GM18519 (cell line): ENCODE measurements around the gene RPL13A.
"Not testable (repeated sequence)": the region's sequence is repeated elsewhere in the genome, so short reads cannot be mapped to it uniquely, and the experiment has no call there.

Experiments
- ATAC-seq: cut with Tn5 transposase; IDR thresholded peaks from one replicate; pipeline ENCODE4 v1.9.1; 2021; ENCODE audit warnings: mild to moderate bottlenecking, moderate library complexity; ENCODE audit not compliant: unreplicated experiment, low FRiP score

RPL13A gene

DNA sequence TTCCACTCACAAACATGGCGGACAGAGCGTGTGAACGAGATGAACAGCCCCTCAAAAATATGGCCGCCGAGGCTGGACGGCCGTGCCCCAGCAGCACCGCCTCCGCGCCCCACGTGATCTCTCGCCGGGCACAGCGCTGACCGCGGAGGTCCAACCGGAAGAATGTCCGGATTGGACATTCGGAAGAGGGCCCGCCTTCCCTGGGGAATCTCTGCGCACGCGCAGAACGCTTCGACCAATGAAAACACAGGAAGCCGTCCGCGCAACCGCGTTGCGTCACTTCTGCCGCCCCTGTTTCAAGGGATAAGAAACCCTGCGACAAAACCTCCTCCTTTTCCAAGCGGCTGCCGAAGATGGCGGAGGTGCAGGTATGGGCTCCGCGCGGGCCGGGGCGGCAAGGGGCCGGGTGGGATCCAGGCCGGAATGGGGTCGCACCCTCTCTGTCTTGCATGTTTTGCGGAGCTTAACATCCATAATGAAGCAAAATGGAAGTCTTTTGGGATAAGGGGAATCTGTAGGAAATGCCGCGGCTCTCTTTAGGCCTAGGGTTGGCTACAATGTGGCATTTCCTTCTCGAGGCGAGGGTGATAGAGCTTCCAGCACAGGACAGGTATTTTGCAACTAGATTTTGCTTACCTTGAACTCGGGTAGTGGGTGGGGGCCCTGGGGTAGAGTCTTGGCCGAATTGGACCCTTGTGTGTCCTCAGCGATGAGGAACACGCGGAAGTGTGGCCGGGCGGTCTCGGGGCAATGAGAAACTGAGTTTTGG is at the start of gene RPL13A:
RPL13A (plus strand) TSS at position 332 of the 769 bp plus-strand sequence; CDS start at position 354, 22 bp downstream.
- ATAC-seq = peak; percentile 66

GRCh38 chr19:49438261-49438660 is 49.1 kb upstream of the RPL13A start:
- ATAC-seq = no peak

DNA sequence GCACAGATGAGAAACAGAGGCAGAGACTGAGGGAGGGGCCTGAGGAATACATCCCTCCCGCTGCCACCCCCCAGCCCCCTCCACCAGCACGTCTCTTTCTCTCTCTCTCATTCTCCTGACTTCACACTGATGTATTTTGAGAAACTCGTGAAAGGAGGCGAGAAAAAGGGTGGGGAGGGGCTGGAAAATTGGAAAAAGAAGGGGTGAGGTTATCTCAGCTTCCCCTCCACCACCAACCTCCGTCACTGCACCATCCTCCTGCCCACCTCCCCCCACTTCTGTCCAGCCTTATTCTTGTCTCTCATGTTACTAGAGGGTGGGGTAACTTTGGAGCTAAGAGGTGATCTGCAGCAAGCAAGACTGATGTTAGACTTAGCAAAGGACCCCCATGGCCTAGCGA is 47.6 kb upstream of the RPL13A start:
- ATAC-seq = no peak

DNA sequence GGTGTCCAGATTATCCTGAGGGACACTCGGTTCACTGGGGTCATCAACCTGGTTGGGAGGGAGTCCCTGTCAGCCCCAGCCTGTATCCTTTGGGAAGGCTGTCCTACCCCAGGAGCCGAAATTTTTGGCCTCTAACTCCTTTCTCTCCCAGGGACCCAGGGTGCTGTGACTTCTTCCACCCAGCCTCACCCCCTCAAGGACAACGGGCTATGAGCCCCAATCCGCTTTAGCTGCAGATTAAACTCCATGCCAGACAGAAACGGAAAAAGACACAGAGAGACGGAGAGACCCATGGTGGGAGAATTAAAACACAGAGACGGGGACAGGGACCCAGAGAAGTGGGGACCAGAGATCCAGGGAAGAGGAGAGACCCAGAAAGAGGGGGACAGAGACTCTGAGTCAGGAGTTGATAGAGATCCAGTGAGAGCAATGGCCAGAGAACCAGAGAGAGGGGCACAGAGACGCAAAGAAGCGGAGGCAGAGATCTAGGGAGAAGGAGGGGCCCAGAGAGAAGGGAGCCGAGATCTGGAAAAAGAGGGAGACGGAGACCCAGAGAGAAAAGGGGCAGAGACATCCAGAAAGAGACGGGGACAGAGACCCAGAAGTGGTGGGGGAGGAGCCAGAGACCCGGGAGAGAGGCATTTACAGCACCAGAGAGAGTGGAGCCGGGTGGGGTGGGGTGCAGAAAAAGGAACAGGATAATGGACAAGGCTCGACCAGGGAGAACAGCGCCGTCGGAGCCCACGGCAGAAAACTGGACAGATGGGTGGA is 46.8 kb upstream of the RPL13A start:
- ATAC-seq = no peak

DNA sequence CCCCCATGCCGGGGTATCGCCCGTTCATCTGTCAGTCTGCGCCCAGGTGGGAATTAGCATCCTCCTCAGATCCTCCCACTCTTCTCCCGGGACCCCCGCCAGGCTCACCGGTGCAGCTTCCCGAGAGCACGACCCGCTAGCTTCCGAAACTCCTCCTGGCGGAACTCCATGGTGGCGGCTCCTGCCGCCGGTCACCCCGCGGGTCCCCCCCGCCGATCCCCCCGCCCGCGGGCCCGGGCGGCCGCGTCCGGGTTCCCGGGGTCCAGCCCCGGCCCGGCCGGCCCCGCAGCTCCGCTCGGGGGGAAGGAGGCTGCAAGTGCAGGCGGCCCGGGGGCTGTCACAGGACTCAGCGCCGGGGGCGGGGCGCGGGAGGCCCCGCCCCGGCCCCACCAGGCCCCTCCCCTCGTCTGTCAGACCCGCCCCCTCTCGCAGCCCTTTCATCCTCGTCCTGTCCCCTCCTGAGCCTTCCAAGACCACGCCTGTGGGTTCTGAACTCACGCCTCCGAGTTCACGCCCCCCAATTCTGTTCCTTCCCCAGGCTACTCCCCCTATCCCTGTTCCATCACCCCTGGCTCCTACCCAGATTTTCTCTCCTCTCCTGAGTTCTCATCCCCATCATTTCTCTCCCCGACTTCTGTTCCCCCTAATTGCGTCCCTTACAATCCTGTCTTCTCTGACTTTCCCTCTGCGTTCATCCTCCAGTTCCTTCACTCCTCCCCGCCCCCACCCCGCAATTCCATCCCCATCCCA is 46.0 kb upstream of the RPL13A start, which contains the start of gene SLC17A7:
SLC17A7 (minus strand) TSS at position 318 of the 750 bp plus-strand sequence; CDS start at position 170, 148 bp downstream.
- ATAC-seq = no peak

DNA sequence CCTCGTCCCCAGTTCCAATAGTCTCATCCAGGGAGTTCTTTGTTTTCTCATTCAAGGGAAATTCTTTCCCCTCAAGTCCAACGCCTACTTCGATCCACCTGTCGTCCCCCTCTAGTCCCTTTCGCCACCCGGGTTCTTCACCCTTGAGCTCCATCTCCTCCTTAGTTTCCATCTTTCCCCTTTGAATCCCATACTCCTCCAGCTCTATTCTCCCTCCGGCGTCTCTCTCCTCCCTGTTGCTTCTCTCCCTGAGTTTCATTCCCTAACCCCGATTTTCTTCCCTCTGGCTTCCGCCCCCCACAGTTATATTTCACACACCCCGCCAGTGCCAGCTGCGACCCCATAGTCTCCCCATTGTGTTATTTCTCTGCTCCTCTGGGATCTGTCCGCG is 45.5 kb upstream of the RPL13A start:
- no peak for ATAC-seq

- ATAC-seq = no peak
Observed at GRCh38 chr19:49442354-49442753, 45.1 kb upstream of the RPL13A start.

DNA sequence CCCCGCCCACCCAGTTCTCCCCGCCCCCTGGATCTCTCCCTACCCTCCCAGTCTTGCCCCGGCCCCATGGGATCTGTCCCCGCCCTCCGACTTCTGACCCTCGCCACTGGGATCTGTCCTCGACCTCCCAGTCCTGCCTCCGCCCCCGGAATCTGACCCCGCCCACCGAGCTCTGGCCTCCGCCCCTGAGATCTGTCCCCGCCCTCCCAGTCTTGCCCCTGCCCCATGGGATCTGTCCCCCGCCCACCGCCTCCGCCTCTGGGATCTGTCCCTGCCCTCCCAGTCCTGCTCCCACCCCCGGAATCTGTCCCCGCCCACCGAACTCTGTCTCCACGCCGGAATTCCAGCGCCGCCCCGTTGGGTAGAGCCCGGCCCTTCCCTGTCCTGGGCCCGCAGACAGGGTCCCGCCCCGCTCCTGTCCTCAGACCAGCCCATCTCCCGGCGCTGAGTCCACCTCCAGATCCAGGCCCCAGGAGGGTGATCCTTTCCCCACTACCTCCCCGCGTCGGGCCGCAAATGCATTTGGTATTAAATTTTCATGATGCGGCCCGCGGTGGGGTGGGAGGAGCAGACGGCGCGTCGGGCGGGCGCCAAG is 44.5 kb upstream of the RPL13A start:
- no peak for ATAC-seq

DNA sequence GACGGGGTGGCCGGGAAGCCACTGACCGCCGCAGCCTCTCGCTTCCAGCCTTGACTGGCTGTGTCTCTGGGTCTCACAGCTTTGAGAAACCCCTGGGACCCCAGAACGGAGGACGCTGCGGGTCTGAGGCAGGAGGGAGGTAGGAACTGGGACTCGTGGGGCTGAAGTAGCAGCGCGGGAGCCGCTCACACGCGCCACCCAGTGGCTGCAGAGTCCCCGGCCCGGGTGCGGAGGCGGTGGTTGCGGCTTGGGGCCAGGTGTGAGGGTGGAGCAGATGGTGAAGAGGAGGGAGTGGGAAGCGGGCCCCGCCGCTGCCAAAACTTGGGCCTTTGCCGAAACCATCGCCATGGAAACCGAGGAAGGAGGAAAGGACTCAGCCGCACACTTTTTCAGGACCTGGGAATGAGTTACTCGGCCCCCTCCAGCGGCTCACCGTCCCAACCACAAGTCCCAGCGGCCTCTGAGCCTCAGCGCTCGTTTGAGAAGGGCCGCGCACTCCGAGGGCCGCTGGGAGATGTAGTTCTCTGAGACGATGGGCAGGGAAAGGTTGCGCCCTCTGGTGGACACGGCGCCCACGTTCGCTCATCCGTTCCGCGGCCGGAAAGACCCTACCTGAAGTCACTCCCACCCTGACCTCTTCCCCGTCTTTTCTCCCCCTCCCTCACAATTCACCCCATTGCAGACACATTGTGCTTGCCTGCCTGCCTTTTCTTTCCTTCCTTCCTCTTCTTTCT is 43.9 kb upstream of the RPL13A start:
- ATAC-seq = peak; percentile 41

GRCh38 chr19:49444100-49444700 is 43.2 kb upstream of the RPL13A start:
- not testable (repeated sequence) for ATAC-seq

DNA sequence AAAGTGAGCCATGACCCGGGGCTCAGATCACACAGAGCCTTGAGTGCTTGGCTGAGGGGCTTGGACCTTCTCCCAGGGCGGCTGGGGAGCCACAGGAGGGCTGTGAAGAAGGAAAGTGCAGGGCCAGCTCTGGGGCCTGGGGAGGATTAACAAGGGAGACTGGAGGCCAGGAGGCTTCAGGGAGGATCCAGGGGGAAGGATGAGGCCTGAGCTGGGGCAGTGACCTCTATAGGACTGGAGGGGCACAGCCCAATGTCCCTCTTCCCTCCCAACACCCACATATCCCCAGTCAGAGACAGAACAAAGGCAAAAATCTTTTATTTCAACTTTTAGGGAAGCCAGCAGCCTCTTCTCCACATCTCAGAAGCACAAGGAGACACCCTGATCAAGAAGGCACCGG is 41.4 kb upstream of the RPL13A start:
- ATAC-seq = no peak

DNA sequence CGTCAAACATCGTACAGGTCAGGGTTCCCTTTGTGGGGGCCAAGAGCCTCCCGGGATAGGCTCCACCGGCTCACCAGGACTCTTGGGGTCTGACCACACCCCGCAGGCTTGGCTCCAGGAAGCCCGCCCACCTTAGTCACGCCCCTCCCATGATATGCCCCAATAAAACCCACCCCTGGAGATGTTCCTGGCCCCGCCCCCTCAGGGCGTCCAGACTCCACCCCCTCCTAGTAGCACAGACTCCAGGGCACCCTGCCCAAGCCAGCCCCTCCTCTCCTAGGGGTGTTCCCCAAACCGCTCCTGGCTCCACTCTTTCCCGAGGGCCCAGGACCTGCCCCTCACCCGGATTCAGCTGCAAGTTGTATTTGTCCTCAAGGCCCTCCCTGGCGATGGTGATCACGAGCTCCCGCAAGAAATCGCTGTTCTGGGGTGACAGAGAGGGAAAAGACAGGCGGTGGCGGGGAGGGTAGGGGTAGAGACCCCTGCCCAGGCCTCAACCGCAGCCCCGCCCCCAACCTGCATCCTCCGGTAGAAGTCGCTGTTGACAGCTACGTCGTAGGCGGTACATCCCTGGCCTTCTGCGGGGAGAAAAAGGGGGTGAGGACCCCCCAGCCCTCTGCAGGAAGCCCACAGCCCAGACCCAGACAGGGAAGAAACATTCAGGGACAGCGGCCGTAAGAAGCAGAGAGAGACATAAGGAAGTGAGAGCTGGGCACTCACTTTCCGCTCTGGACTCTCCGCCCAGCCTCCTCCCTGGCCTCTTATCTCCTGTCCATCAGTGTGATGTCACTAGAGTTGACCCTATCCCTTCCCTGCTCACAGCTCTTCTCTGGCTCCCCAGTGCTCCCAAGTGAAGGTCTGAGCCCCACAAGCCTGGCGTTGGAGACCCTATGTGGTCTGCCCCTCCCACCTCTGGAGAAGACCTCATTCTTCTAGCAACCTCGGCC is 39.6 kb upstream of the RPL13A start:
- ATAC-seq = no peak

DNA sequence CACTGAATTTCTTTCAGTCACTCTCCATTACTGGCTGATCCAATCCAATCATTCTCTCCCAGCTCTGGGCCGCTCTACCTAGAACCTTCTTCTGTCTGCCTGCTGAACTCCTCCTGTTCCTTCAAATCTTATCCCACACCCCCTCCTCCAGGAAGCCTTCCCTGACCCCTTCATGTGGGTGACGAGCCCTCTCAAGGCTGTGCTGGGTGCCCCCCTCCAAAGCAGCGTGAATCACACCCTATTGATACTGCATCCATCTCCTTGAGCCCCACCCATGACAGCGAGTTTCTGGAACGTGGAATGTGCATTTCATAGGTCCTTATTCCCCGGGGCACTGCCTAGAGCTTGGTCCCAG is 39.0 kb upstream of the RPL13A start:
- no peak for ATAC-seq

GRCh38 chr19:49450405-49450804 is 37.0 kb upstream of the RPL13A start:
- ATAC-seq = no peak

DNA sequence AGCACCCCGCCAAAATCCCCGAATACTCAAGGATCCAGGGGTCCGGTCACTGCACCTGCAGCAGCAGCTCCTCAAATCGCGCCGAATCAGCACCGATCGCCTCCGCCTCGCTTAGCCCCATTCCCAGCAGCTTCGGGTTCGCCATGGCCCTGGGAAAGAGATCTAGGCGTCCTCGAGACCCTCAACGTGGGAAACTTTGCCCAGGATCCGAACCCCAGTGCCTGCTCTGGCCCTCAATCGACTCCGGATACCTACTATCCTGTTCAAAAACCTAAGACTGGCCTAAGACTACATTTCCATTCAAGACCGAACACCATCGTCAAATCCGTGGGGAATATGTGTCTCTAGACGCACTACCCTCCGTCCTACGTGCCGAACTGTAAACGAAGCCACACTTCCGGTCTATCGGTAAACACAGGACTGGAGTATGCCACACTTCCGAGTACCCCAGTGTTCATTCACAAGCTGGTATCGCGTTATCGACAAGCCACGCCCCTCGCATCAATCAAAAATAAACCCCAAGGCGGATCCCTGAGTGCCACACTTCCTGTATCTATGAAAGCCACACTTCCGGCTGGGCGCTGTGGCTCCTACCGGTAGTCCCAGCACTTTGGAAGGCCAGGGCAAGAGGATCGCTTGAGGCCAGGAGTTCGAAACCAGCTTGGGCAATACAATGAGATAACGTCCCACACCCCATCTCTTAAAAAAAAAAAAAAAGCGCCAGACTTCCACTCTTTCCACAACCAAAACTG is 35.8 kb upstream of the RPL13A start, which contains the start of gene PIH1D1:
PIH1D1 (minus strand) TSS at position 385 of the 752 bp plus-strand sequence; CDS start at position 145, 240 bp downstream.
- ATAC-seq = peak; percentile 34

DNA sequence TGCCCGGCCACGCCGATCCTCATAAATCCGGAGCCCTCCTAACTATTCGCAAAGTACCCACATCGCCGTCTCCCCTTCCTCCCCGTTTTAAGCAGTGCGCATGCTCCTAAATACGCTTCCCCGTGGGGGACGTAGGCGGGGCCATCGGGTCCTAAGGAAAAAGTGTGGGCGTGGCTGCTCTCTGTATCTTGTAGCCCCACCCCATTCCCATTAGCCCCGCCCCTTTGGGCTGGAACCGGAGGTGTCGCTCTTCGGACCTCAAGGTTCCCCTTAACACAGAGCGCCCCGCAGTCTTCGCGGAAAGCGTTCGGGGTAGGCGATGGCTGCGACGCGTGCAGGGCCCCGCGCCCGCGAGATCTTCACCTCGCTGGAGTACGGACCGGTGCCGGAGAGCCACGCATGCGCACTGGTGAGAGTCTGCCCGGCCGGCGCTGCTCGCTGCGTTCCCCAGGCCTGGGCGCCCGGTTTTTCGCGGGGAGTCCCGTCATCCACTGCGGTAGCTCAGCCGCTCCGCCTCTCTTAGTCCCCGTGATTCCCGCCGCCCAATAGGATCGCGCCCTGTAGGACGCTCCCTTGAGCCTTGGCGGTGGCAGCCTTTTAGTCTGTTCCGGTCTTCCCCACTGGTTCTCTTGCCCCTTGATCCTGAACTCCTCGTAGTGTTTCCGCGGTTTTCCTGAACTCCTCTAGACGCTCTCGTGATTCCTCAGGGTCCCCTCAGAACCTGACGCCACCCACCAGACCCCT is 34.2 kb upstream of the RPL13A start, which contains the start of gene ALDH16A1:
ALDH16A1 (plus strand) TSS at position 213 of the 744 bp plus-strand sequence; CDS start at position 320, 107 bp downstream.
- peak; percentile 71 for ATAC-seq

- ATAC-seq = no peak
Observed at GRCh38 chr19:49453757-49454240, 33.6 kb upstream of the RPL13A start.
